HG03469 (cell line): ENCODE data around the gene COL23A1.
"Not testable (repeated sequence)": the region's sequence is repeated elsewhere in the genome, so short reads cannot be mapped to it uniquely, and the experiment has no call there.

ENCODE experiments used
- ATAC-seq: cut with Tn5 transposase; IDR thresholded peaks from one replicate; pipeline ENCODE4 v1.9.1; 2021; ENCODE audit warnings: mild to moderate bottlenecking, moderate library complexity, moderate number of reproducible peaks; ENCODE audit not compliant: unreplicated experiment

Gene COL23A1

GRCh38 chr5:178589180-178590140 lies 733 bp downstream of the COL23A1 start:
- ATAC-seq: no peak

GRCh38 chr5:178588769-178589168 lies 1.4 kb downstream of the COL23A1 start:
- no peak for ATAC-seq

GRCh38 chr5:178587763-178588611 lies 2.2 kb downstream of the COL23A1 start:
- ATAC-seq: no peak

GRCh38 chr5:178586396-178586795 lies 3.8 kb downstream of the COL23A1 start:
- no peak for ATAC-seq

- not testable (repeated sequence) for ATAC-seq
Measured at GRCh38 chr5:178585421-178585820, 4.8 kb downstream of the COL23A1 start.

GRCh38 chr5:178583279-178583678 lies 6.9 kb downstream of the COL23A1 start:
- no peak for ATAC-seq

GRCh38 chr5:178582291-178582690 lies 7.9 kb downstream of the COL23A1 start:
- no peak for ATAC-seq

- no peak for ATAC-seq
Measured at GRCh38 chr5:178581621-178582020, 8.6 kb downstream of the COL23A1 start.

- ATAC-seq: no peak
Measured at GRCh38 chr5:178580271-178580955, 9.8 kb downstream of the COL23A1 start.

- ATAC-seq: no peak
Measured at GRCh38 chr5:178577944-178578343, 12.2 kb downstream of the COL23A1 start.

GRCh38 chr5:178577376-178577839 lies 12.8 kb downstream of the COL23A1 start:
- ATAC-seq: no peak

- no peak for ATAC-seq
Measured at GRCh38 chr5:178576591-178577351, 13.4 kb downstream of the COL23A1 start.

GRCh38 chr5:178573216-178573615 lies 17.0 kb downstream of the COL23A1 start:
- no peak for ATAC-seq

- ATAC-seq: no peak
Measured at GRCh38 chr5:178572617-178573016, 17.6 kb downstream of the COL23A1 start.

GRCh38 chr5:178569485-178569884 lies 20.7 kb downstream of the COL23A1 start:
- no peak for ATAC-seq

GRCh38 chr5:178564811-178565550 lies 25.2 kb downstream of the COL23A1 start:
- ATAC-seq: no peak

GRCh38 chr5:178564397-178564796 lies 25.8 kb downstream of the COL23A1 start:
- ATAC-seq: no peak

GRCh38 chr5:178563621-178564020 lies 26.6 kb downstream of the COL23A1 start:
- ATAC-seq: no peak

- no peak for ATAC-seq
Measured at GRCh38 chr5:178561746-178562264, 28.4 kb downstream of the COL23A1 start.
